GM04504 (cell line): ENCODE data around the gene GH1.
"Not testable (repeated sequence)": the region's sequence is repeated elsewhere in the genome, so short reads cannot be mapped to it uniquely, and the experiment has no call there.

Source experiments
- DNase-seq: peaks from one replicate; pipeline ENCODE4 v3.0.0-alpha.2; 2012; ENCODE audit warnings: low read depth

The GH1 gene

GRCh38 chr17:63918789-63919305 lies at the start of gene GH1:
Gene GH1 (minus strand): TSS chr17:63918839. CDS start chr17:63918776, 63 bp downstream.
- not testable (repeated sequence) for DNase-seq

- no peak for DNase-seq
Measured at GRCh38 chr17:63967953-63968352, 49.3 kb upstream of the GH1 start.

DNA sequence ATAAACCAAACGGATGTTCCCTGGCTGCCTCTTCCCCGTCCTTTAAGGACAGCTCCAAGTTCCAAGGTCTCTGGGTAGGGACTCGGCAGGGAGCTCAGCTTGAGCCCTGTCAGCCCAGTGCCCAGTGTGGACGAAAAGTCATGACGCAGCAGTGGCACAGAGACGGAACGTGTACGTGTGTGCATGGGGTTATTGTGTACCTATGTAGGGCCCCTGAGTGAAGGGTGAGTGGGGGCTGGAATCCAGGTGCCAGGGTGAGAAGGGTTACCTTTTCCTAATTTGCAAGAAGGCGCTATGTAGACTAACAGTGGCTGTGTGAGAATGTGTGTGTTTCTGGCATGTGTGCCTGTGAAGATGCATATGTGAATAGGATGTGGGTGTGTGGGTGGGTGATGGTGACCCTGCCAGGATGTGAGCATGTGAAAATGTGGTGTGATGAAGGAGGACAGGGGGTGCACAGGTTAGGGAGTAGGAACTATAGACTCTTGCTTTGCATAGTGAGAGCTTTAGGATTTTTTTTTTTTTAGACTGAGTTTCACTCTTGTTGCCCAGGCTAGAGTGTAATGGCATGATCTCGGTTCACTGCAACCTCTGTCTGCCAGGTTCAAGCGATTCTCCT lies 48.1 kb upstream of the GH1 start:
- DNase-seq: no peak

DNA sequence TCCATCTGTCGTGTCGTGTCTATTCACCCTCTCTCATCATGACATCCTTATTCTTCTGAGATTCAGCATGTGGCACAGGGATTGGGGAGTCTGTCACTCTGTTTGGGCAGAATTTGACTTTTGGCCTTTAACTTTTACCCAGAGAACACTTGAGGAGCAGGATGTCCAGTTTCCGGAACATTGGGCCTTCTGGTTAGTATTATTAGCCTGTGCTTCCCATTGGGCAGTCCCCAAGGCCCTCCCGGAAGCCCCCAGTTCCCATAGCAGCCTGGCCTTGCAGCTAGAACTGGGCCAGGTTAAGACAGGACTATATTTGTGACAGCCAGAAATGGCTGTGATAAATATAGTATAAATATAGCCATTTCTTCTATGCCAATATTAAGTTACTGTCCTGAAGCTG lies 44.5 kb upstream of the GH1 start:
- DNase-seq: no peak

DNA sequence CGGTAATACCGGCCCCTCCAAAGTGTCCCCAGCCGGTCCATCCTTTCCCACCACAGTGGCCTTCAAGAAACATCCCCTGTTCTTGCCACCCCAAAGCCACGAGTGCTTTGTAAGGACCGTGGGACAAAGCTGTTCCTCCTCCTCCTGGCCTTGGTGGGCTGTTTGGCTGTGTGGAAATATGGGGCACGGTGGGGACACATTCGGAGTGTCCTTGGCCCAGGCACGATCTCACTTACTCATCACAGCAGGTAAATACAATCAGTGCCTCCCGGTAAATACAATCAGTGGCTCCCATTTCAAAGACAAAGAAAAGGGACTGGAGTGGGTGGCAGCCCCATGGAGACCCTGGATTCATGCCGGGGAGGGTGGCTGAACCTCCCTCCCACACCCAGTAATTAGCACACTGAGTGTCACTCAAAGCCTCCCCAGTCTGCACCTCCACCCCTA lies 43.7 kb upstream of the GH1 start:
- DNase-seq: no peak

- no peak for DNase-seq
Measured at GRCh38 chr17:63961355-63962212, 42.9 kb upstream of the GH1 start.

GRCh38 chr17:63960430-63960829 lies 41.8 kb upstream of the GH1 start:
- DNase-seq: no peak

DNA sequence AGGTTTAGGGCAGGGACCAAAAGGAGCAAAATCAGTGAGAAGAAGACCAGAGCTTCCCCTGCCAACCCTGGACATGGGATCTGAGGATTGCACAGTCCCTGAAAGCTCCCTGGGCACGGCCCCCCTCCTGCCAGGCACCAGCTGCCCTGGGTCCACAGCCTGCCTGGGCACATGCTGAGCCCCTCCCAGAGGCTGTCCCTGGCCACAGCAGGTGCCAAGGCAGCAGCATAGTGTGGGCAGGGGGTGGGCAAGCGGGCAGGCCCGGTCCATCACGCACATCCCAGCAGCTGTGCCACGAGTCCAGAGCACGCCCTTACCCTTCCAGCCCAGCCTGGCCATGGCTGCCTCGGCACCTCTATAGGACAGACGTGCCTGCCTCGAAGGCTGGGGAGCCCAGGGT lies 41.4 kb upstream of the GH1 start:
- no peak for DNase-seq

DNA sequence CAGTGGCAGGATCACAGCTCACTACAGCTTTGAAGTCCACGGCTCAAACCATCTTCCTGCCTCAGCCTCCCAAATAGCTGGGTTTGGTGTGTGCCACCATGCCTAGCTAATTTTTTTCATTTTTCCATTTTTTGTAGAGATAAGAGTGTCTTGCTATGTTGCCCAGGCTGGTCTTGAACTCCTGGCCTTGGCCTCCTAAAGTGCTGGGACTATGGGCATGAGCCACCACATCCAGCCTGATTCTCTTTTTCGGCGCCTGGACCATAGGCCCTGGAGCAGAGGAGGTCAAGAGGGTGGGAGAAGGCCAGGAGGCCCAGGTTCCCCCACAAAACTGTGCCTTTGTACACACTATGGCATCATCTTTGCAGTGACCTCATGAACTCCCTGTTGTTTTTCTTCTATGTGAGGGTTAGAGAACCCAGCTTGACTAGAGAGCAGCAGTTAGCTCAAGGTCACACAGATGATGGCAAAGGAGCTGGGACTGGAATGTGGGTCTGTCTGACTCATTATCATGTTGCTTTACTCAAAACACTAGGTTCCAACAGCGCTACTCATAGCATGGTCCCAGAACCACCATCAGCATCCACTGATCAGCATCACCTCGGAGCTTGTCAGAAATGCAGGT lies 37.8 kb upstream of the GH1 start:
- DNase-seq: no peak

- no peak for DNase-seq
Measured at GRCh38 chr17:63955791-63956190, 37.2 kb upstream of the GH1 start.

DNA sequence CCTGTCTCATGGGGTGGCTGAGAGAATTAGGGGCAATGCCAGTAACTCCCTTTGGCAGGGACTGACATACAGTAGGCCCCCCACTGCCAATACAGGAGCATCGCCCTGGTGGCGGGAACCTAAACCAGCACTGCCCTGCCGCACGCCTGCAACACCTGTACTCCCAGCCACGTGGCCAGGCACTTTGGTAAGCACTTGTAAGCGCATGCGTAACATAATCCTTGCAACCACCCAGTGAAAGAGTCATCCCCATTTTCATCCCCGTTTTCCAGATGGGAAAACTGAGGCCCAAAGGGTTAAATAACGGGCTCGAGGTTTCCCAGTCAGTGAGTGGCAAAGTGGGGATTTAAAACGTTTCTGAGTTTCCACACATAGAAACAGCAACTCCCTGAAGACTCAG lies 36.6 kb upstream of the GH1 start:
- no peak for DNase-seq

DNA sequence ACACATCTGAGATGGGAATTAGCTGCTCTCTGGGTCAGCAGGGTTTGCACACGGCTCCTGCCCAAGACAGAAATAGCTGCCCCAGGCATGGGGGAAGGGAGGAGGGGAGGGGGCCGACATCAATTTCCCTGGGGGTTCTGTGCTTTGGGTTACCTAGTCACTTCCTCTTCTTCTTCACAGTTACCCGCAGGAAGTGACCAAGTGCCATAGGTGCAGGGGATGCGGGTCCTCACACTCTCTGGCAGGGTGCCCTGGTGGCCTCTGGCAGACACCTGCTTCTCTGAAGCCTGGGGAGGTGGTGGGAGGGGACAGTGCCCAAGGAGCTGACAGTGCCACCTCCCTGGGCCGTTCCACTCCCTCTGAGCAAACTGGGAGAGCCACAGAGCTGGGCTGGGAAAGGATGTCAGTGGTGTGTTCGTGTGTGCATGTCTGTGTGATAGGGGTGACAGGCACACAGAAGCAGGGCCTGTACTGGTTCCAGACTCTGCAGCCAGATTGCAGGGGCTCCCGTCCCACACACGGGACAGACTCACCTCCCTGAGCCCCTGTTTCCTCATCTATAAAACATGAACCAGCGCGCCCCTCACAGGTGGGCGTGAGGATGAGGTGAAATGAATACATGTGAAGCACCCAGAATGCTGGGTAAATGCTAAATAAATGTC lies 35.9 kb upstream of the GH1 start:
- no peak for DNase-seq

DNA sequence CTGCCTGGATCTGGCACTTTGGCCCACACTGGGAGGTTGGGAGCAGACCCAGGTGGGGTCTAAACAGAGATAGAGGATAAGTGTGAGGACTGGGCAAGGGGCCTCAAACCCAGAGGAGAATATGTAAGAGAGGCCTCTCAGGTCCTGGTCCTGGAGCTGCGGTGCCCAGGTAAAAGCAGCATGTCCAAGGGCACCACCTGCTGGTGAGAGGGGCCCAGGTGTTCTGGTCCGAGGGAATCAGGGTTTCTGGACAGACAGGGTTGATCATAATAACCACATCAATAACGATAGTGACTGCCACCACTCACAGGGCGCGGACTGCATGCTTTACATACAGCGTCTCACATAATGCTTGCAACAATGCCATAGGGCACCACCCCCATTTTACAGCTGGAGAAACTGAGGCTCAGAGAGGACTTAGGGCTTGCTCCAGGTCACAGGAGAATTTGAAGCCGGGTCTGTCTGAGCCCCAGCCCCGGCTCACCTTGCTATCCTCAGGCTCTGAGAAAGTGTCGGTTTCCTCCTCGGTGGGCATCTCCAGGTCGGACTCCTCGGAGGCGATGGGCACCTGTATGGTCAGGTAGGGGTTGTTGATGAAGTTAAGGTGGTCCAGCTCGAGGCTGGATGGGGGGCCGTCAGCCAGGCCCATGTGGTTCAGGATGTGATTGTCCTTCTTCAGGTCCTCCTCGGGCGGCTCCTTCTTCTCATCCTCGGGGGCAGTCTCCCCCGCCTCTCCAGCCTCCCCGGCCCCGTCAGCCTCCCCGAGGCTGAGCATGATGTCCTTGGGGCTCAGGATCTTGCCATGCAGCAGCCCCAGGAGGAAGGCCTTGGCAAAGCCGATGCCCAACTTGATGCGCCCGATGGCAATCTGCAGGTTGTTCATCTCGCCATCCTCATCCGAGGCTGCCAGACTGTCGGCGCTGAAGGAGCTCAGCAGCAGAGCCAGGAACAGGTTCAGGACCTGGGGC lies 32.6 kb upstream of the GH1 start:
- no peak for DNase-seq

DNA sequence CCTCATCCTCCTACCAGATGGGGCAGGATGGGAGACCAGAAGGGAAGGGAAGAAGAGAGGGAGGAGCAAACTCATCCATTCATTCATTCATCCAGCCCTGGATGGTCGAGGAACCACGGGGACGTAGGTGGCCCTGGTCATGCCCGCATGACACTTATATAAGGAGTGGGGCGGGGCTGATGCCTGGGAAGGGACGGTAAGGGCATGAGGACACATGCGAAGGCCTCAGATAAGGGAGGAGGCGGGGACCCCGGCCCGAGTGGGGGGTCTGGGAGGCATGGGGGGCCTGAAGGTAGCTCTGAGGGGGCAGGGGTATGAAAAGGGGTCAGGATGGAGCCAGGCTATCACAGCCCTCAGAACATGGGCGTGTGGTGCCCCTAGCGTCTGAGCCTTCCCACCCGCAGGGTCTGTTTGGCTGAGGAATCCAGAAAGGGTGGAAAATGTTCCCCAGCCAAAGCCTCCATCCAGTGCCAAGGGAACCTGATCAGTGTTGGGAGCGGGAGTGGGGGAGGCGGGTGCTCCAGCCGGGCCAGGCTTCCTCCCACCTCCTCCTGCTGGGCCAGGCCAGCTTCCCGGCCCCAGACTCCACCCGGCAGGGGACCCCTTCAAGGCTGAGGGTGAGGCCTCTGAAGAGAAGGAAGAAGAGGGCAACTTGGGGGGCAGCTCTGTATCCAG lies 31.1 kb upstream of the GH1 start:
- DNase-seq: no peak

GRCh38 chr17:63948521-63948920 lies 29.9 kb upstream of the GH1 start:
- DNase-seq: no peak

GRCh38 chr17:63947711-63948330 lies 29.2 kb upstream of the GH1 start:
- no peak for DNase-seq

DNA sequence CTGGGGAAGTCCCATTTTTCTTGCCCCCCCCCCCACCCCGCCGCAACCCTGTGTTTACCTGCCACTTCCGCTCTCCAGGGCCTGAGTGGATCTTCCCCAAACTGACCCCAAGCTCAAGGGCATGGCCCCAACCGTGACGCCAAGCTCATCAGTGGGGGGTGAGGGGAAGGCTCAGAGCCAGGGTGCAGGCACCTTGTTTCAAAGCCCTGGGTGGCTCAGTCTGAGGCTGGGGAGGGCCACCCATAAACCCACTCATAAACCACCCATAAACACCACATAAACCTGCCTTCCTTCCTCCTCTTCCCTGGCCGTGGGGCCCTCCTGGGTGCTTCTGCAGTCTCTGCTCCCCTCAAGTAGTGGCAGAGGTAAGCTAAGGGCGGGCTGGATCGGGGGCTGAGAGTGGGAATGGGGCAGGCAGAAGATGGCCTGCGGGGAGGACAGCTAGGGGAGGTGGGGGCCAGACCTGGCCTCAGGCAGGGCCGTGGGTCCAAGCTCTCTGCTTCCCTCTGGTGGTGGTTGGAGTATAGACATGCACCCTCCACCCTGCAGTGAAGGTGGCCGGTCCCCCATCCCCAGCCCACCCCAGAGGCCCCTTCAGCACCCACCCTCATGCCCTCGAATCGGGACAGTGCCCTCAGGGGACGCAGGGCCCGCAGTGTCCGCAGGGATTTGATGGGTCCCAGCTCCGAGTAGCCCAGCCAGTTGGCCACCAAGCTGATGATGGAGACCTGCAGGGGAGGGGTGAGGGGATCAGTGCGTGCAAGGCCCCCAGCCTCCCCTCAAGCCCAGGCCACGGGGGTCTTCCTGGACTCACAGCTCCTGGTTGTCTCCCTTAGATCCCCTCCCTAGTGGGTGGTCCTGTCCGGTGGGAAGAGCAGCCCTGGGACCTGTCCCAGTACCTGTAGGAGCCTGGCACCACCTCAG lies 28.1 kb upstream of the GH1 start:
- DNase-seq: no peak

- no peak for DNase-seq
Measured at GRCh38 chr17:63945784-63946439, 27.3 kb upstream of the GH1 start.
